Activated CD4-positive, alpha-beta T cell treated with anti-CD3 and anti-CD28 coated beads for 36 hours (primary cell): ENCODE data around the gene SLC25A30. TPM values are rescaled to one million over a fixed set of nuclear protein-coding genes. Genes with fewer than 3 reads are reported as not detected.
"Not testable (repeated sequence)": the region's sequence is repeated elsewhere in the genome, so short reads cannot be mapped to it uniquely, and the experiment has no call there.

Source experiments
- ATAC-seq: fragments of 200-7000 bp; cut with Tn5 transposase; one replicate; pipeline ENCODE4 v1.10.0; 2021; ENCODE audit warnings: mild to moderate bottlenecking, moderate library complexity
- CTCF ChIA-PET: fragments of 350-600 bp; sonication (Branson Sonifier 250); formaldehyde crosslinking; loops from one replicate; lab custom pipeline; 2021; ENCODE audit warnings: antibody characterized with exemption; lab: Charles Lee
- POLR2A ChIA-PET: fragments of 350-600 bp; sonication (Branson Sonifier 250); formaldehyde crosslinking; loops from one replicate; lab custom pipeline; 2021; ENCODE audit warnings: antibody characterized with exemption, inconsistent platforms; lab: Charles Lee
- DNase-seq: peaks from one replicate; pipeline ENCODE4 v3.0.0-alpha.2; 2020
- H3K27ac Mint-ChIP-seq: one replicate; pipeline ENCODE4 v1.8.0; 2021; ENCODE audit warnings: mixed read lengths
- H3K27me3 Mint-ChIP-seq: one replicate; pipeline ENCODE4 v1.8.0; 2021; ENCODE audit warnings: mixed read lengths
- H3K36me3 Mint-ChIP-seq: one replicate; pipeline ENCODE4 v1.8.0; 2021; ENCODE audit warnings: low read depth, mixed read lengths
- H3K4me1 Mint-ChIP-seq: one replicate; pipeline ENCODE4 v1.8.0; 2021; ENCODE audit warnings: mixed read lengths
- H3K4me3 Mint-ChIP-seq: one replicate; pipeline ENCODE4 v1.8.0; 2021; ENCODE audit warnings: mild to moderate bottlenecking, moderate library complexity, mixed read lengths
- H3K9me3 Mint-ChIP-seq: one replicate; pipeline ENCODE4 v1.8.0; 2021; ENCODE audit warnings: low read depth, mixed read lengths
- intact Hi-C, 2 experiments: fragments of 100-400 bp; cut with DNase I in 1 of 2; cut with micrococcal nuclease in 1 of 2; formaldehyde crosslinking; loops; one replicate each; pipeline versions ENCODE4 v1.14.2 to v1.15.1; 2022 to 2024; cut with DNase I, micrococcal nuclease
- total RNA-seq, 2 experiments: library from RNA; stranded (reverse); gene quantifications; one replicate each; pipeline ENCODE4 v1.2.3, GENCODE V29; 2021

SLC25A30 gene
- total RNA-seq, 2 experiments from 2014 or later, result 17.7 to 18.4 TPM

DNA sequence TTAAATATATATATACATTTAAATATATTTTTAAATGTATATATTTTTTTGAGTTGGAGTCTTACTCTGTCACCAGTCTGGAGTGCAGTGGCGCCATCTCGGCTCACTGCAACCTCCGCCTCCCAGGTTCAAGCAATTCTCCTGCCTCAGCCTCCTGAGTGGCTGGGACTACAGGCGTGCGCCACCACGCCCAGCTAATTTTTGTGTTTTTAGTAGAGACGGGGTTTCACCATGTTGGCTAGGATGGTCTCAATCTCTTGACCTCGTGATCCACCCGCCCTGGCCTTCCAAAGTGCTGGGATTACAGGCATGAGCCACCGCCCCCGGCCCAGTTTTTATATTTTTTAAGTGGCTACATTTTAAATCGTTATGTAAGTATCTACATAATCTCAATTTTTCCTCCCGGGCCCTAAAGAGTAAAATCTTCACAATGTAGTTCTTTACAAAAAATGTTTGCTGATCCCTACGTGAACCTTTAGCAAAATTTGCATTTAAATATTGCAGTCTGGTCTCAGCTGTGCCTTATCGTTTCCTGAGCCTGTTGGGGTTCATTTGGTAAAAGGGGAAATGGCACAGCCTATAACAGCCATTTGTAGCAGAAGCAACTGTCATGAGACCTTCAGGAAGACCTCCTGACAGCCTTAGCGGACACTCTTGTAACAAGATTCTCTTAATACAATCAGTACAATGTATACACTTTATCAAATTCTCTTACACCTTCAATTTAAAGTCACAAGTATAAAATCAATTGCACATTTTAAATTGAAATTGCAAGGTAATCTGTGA lies 8.1 kb upstream of the SLC25A30 start:
- ATAC-seq, DNase-seq, H3K27ac Mint-ChIP-seq, H3K27me3 Mint-ChIP-seq, H3K36me3 Mint-ChIP-seq, H3K4me3 Mint-ChIP-seq, POLR2A ChIA-PET, H3K4me1 Mint-ChIP-seq, CTCF ChIA-PET, intact Hi-C loops, H3K9me3 Mint-ChIP-seq: not testable (repeated sequence)

DNA sequence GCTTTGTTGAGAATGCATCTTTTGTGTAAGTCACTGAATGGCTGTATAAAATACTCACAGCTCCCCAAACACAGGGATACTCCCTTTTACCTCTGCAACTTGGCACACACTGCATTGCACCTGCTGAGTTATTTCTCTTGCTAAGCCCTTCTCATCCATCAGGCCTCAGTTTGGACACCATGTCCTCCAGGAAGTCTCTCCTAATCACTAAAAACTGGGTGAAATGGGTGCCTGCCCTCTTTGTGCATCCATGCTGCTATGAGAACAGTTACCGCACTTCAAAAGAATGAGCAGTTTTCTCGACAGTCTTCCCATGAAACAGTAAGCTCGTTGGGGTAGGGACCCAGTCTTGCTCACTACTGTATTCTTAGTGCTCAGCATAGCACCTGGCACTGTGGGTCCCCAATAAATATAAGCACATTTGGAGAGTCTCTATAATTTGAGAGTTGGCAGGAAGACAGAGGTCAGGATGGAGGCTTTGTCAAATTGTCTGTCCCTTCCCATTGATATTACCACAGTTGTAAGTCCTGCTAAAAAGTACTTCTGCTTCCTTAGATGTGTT lies 4.6 kb upstream of the SLC25A30 start:
- ATAC-seq, result no peak

DNA sequence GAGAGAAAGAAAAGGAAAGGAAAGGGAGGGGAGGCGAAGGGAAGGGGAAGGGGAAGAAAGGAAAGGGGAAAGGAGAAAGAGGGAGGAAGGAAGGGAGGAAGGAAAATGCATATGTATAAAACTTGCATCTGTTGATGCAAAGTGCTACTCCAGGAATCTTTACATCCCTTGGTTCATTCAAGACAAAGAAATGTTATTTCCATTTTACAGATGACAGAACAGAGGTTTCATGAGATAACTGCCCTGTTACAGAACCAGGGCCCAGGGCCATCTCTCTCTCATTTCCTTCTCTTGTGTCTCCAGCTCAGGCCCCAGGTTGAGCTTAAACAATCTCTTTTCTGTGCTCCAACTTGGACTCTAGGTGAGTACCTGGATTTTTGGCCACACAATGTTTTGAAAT lies 1.8 kb upstream of the SLC25A30 start:
- Mint-ChIP-seq H3K4me3 (no peak overlapping the region), H3K27ac (no peak overlapping the region), H3K36me3 (no peaks in the 10 kb centered on the region), H3K9me3 (no peaks in the 10 kb centered on the region), H3K4me1 (peaks cover 11% of the 10 kb centered on the region), H3K27me3 (no peaks in the 10 kb centered on the region)
- DNase-seq, result no peak
- ATAC-seq, result no peak
- ChIA-PET POLR2A (no interaction called here), CTCF (interaction anchor here (0.6 to 1.4 kb wide), 2 partner anchors 26 to 681 kb away, joined by 3 to 6 read pairs; no protein-coding TSS in a partner anchor)
- intact Hi-C loops, result loop anchor here in 1 of 2 experiments (5.0 kb wide), 2 partner anchors 48 to 78 kb away; partner anchors contain the start of gene TPT1

More for the DNA sequence above, 4.6 kb upstream of the SLC25A30 start:
- Mint-ChIP-seq H3K36me3 (no peaks in the 10 kb centered on the region), H3K4me3 (no peak overlapping the region), H3K9me3 (no peaks in the 10 kb centered on the region), H3K4me1 (peaks cover 3% of the 10 kb centered on the region), H3K27me3 (no peaks in the 10 kb centered on the region), H3K27ac (no peak overlapping the region)
- intact Hi-C loops, result no loop called here
- no peak for DNase-seq
- POLR2A ChIA-PET, result interaction anchor here (0.6 kb wide), 1 partner anchor 318 kb away, joined by 3 read pairs; no protein-coding TSS in a partner anchor
- CTCF ChIA-PET, result interaction anchor here (1.3 to 1.9 kb wide), 2 partner anchors 27 to 52 kb away, joined by 3 to 6 read pairs; no protein-coding TSS in a partner anchor

DNA sequence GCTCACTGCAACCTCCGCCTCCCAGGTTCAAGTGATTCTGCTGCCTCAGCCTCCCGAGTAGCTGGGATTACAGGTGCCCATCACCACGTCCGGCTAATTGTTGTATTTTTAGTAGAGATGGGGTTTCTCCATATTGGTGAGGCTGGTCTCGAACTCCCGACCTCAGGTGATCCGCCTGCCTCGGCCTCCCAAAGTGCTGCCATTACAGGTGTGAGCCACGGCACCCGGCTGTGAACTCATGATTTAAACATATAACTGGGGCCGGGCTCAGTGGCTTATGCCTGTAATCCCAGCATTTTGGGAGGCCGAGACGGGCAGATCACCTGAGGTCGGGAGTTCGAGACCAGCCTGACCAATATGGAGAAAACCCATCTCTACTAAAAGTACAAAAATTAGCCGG lies 1.2 kb upstream of the SLC25A30 start:
- H3K36me3 Mint-ChIP-seq, ATAC-seq, POLR2A ChIA-PET, H3K9me3 Mint-ChIP-seq, H3K27me3 Mint-ChIP-seq, DNase-seq, H3K4me3 Mint-ChIP-seq, H3K27ac Mint-ChIP-seq: not testable (repeated sequence)
- H3K4me1 Mint-ChIP-seq, result peaks cover 17% of the 10 kb centered on the region
- intact Hi-C loops, result loop anchor here in 1 of 2 experiments (5.0 kb wide), 2 partner anchors 47 to 77 kb away; partner anchors contain the start of gene TPT1
- CTCF ChIA-PET, result interaction anchor here (0.6 to 1.4 kb wide), 2 partner anchors 26 to 680 kb away, joined by 3 to 6 read pairs; no protein-coding TSS in a partner anchor

DNA sequence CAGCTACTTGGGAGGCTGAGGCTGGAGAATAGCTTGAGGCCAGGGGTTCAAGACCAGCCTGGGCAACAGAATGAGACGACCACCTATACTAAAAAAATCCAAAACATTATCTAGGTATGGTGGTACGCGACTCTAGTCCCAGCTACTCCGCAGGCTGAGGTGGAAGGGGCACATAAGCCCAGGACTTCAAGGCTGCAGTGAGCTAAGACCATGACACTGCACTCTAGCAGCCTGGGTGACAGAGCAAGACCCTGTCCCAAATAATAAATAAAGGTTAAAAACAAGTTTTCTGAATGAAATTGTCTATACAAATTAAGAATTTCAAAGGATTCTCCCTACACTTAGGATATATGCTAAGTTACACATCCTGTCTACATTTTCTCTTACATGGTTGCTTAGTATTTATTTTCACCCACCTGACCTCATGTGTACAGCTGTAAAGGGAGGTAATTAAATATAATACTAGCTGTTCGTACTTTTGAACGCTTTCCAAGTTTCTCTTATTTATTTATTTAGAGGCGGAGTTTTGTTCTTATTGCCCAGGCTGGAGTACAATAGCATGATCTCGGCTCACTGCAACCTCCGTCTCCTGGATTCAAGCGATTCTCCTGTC lies 1.6 kb downstream of the SLC25A30 start:
- no peak for ATAC-seq
- intact Hi-C loops, result loop anchor here in 1 of 2 experiments (2.0 to 5.0 kb wide), 3 partner anchors 20 to 74 kb away; partner anchors contain the start of gene TPT1
- Mint-ChIP-seq H3K36me3 (no peaks in the 10 kb centered on the region), H3K4me1 (peaks cover 23% of the 10 kb centered on the region), H3K27me3 (no peaks in the 10 kb centered on the region), H3K9me3 (no peaks in the 10 kb centered on the region), H3K27ac (peak overlapping the region; percentile 92), H3K4me3 (peak overlapping the region; percentile 84)
- POLR2A ChIA-PET, result interaction anchor here (0.6 to 0.8 kb wide), 2 partner anchors 20 to 43 kb away, joined by 3 to 5 read pairs; no protein-coding TSS in a partner anchor
- DNase-seq, result no peak
- CTCF ChIA-PET, result interaction anchor here (0.7 to 2.6 kb wide), 13 partner anchors 9 to 905 kb away, joined by 3 to 12 read pairs (median 5); partner anchors contain the start of genes COG3 and TPT1

DNA sequence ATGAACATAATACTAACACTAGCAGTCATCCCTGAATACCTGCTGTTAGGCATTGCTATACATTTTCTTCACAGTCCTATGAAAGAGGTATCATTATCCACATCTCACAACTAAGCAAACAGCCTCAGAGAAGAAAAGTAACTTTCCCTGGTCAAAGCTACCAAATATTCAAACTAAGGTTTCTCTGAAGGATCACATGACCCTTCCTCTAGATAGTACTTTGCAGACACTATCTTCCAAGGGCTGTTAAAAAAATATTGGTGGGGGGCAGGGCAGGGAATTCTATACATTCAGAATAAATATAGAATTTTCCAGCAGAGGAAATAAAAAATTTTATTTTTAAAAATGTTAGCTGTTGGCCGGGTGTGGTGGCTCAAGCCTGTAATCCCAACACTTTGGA lies 3.1 kb downstream of the SLC25A30 start:
- CTCF ChIA-PET, result interaction anchor here (1.2 to 2.7 kb wide), 2 partner anchors 20 to 76 kb away, joined by 4 to 13 read pairs; no protein-coding TSS in a partner anchor
- no peak for DNase-seq
- Mint-ChIP-seq H3K4me1 (peaks cover 23% of the 10 kb centered on the region), H3K4me3 (no peak overlapping the region), H3K27ac (no peak overlapping the region), H3K9me3 (no peaks in the 10 kb centered on the region), H3K36me3 (peaks cover under 1% of the 10 kb centered on the region), H3K27me3 (no peaks in the 10 kb centered on the region)
- intact Hi-C loops, result loop anchor here in 1 of 2 experiments (5.0 kb wide), 2 partner anchors 43 to 73 kb away; partner anchors contain the start of gene TPT1
- POLR2A ChIA-PET, result interaction anchor here (0.6 to 0.9 kb wide), 2 partner anchors 74 to 435 kb away, joined by 3 read pairs; partner anchors contain the start of gene TPT1
- ATAC-seq, result no peak

DNA sequence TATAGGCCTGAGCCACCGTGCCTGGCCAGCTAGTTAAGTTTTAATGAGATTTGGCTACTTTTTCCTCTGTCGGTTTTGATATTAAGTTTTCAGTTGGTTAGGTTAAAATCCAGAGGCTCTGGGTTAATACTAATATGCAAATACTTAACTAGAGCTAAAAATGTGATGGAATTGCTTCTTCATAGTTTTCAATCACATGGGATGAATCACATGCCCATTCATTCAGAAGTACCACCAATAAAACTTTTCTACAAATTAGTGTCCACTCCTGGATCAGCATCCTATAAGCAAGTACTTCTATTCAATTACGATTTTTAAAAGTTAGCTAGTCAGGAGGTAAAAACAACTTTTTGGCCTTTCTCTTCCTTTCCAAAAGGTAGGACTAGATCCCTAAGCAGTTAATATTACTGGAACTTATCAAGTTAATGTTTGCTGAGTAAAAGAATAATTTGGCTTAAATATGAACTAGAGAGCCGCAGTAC lies 4.3 kb downstream of the SLC25A30 start:
- intact Hi-C loops, result no loop called here
- ATAC-seq (no peak), DNase-seq (no peak)
- H3K36me3 Mint-ChIP-seq, result peaks cover 3% of the 10 kb centered on the region
- no peak overlapping the region for H3K4me3 Mint-ChIP-seq
- H3K4me1 Mint-ChIP-seq, result peaks cover 23% of the 10 kb centered on the region
- no peak overlapping the region for H3K27ac Mint-ChIP-seq
- no peaks in the 10 kb centered on the region for H3K27me3 Mint-ChIP-seq
- ChIA-PET CTCF (interaction anchor here (1.2 to 2.7 kb wide), 3 partner anchors 19 to 77 kb away, joined by 4 to 13 read pairs (median 8); no protein-coding TSS in a partner anchor), POLR2A (no interaction called here)
- no peaks in the 10 kb centered on the region for H3K9me3 Mint-ChIP-seq

DNA sequence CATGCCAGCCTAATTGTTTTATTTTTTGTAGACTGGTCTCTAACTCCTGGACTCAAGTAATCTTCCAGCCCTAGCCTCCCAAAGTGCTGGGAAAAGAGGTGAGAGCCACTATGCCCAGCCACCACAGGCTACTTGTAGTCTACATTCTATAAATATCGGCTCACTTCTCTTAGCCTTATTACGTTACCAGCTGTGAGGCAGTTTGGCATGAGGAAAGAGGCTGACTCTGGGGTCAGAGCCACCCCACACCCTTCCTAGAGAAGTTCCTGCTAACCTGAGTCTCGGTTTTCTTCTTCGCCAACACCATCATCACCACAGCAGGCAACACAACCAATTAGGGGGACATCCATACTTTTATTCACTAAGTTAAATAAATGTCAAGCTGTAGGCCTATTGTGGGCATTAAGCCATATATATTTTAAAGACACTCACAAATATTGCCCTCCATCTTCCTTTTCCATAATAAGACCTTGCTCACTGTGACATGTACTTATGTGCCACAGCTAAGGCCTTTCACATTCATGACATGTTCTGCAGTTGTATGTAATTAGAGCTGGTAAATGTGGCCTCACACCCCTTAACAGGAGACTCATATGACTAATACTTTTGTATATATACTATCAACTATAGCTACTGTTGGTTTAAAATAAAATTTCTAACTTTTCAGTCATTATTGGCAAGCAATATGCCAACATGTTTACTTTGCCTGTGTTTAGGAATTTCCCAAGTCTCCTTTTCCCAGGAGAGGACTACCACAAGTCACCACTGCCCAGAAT lies 5.7 kb downstream of the SLC25A30 start:
- ATAC-seq (no peak), DNase-seq (no peak)
- peaks cover 13% of the 10 kb centered on the region for H3K36me3 Mint-ChIP-seq
- CTCF ChIA-PET, result interaction anchor here (0.8 to 2.0 kb wide), 6 partner anchors 14 to 279 kb away, joined by 3 to 8 read pairs (median 4); no protein-coding TSS in a partner anchor
- peaks cover 20% of the 10 kb centered on the region for H3K4me1 Mint-ChIP-seq
- H3K27me3 Mint-ChIP-seq, result no peaks in the 10 kb centered on the region
- H3K27ac Mint-ChIP-seq, result no peak overlapping the region
- intact Hi-C loops, result no loop called here
- POLR2A ChIA-PET, result interaction anchor here (0.5 kb wide), 1 partner anchor 281 kb away, joined by 4 read pairs; no protein-coding TSS in a partner anchor
- no peaks in the 10 kb centered on the region for H3K9me3 Mint-ChIP-seq
- H3K4me3 Mint-ChIP-seq, result no peak overlapping the region

DNA sequence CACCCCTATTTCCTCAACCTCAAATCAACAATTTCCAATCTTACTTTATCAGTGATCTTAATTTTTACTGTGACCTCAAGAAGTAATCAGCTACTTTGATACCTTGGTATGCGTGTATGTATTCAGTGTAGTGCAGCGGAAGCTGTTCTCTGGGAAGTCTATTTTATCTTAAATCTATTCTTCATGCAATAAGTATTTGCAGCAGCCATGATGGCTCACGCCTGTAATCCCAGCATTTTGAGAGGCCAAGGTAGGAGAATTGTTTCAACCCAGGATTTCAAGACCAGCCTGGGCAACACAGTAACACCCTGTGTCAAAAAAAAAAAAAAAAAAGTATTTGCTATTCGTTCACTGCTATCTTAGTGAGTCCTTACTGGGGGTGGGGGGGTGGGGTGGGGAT lies 6.5 kb downstream of the SLC25A30 start:
- H3K27me3 Mint-ChIP-seq, result no peaks in the 10 kb centered on the region
- POLR2A ChIA-PET, result no interaction called here
- H3K4me1 Mint-ChIP-seq, result peaks cover 14% of the 10 kb centered on the region
- H3K36me3 Mint-ChIP-seq, result peaks cover 15% of the 10 kb centered on the region
- CTCF ChIA-PET, result interaction anchor here (0.9 to 1.5 kb wide), 4 partner anchors 13 to 280 kb away, joined by 3 to 5 read pairs (median 4); no protein-coding TSS in a partner anchor
- intact Hi-C loops, result no loop called here
- no peak for DNase-seq
- H3K27ac Mint-ChIP-seq, result no peak overlapping the region
- no peak overlapping the region for H3K4me3 Mint-ChIP-seq
- no peak for ATAC-seq
- no peaks in the 10 kb centered on the region for H3K9me3 Mint-ChIP-seq

DNA sequence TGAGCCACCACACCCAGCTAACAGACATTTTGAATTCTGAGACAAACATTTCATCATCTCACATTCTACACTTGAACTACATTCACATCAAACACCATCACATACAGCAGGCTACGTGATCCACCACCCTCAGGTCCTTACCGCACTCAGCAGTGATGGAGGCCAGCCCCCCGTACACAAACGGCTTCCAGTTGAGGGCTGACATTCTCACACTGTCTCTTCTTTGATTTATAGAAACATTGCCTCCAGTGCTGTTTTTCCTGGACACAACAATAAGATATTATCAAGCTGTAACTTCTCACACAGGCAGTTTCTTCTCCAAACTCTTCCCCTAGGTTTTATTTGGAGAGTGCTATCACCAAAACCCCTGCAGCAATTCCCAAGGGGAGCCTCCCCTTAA lies 7.0 kb downstream of the SLC25A30 start:
- CTCF ChIA-PET, result no interaction called here
- Mint-ChIP-seq H3K9me3 (no peaks in the 10 kb centered on the region), H3K36me3 (peaks cover 19% of the 10 kb centered on the region), H3K27me3 (no peaks in the 10 kb centered on the region), H3K4me3 (no peak overlapping the region), H3K27ac (no peak overlapping the region), H3K4me1 (peaks cover 14% of the 10 kb centered on the region)
- POLR2A ChIA-PET, result no interaction called here
- no peak for ATAC-seq
- intact Hi-C loops, result no loop called here
- DNase-seq, result no peak
